SK-N-SH (cell line): ENCODE results near the gene PPP2R3B. TPM values are rescaled to one million over a fixed set of nuclear protein-coding genes. Genes with fewer than 3 reads are reported as not detected.

Source experiments
- CTCF ChIA-PET: fragments of 300-600, 350-600 bp; formaldehyde crosslinking; extraction: SDS; loops from one replicate; lab custom pipeline; 2021; lab: Yijun Ruan, JAX
- POLR2A ChIA-PET: fragments of 350-600 bp; sonication (Branson Sonifier 250); formaldehyde crosslinking; extraction: SDS; loops from one replicate; lab custom pipeline; 2020; ENCODE audit warnings: antibody characterized with exemption, inconsistent platforms; lab: Yijun Ruan, JAX
- DNase-seq: peaks from one replicate; pipeline ENCODE4 v3.0.0; 2012
- H2AFZ ChIP-seq: fragments of 200-600 bp; sonication (generic); 2 replicates; pipeline ENCODE4 v1.8.1; 2016; ENCODE audit warnings: antibody characterized with exemption, mild to moderate bottlenecking, low read depth
- H3F3A ChIP-seq: fragments of 200-600 bp; sonication (generic); replicated peaks from 2 replicates; pipeline ENCODE3; 2016; ENCODE audit warnings: antibody characterized with exemption, mild to moderate bottlenecking; ENCODE audit not compliant: insufficient read depth
- H3K27ac ChIP-seq, 2 experiments: fragments of 200-500 bp in 1 of 2; fragments of 200-600 bp in 1 of 2; sonication (Bioruptor generic) in 1 of 2; sonication (generic), shearing (Covaris generic) in 1 of 2; 2 replicates each; pipeline versions ENCODE4 v1.5.1 to v1.6.1; 2014 to 2016; ENCODE audit warnings: low read depth in 2 of 2, inconsistent platforms in 1 of 2, low read length in 1 of 2, mild to moderate bottlenecking in 1 of 2, mixed read lengths in 1 of 2
- H3K27me3 ChIP-seq: fragments of 200-600 bp; sonication (generic), shearing (Covaris generic); 2 replicates; pipeline ENCODE4 v1.6.1; 2016; ENCODE audit warnings: mixed run types; ENCODE audit not compliant: insufficient read depth
- H3K36me3 ChIP-seq, 2 experiments: fragments of 200-500 bp in 1 of 2; fragments of 200-600 bp in 1 of 2; sonication (Bioruptor generic) in 1 of 2; sonication (generic) in 1 of 2; replicated peaks in 1 of 2; 2 replicates each; pipeline versions ENCODE3 to v1.5.1; 2014 to 2016; ENCODE audit warnings: low read length in 1 of 2, mild to moderate bottlenecking in 1 of 2; ENCODE audit not compliant: insufficient read depth in 2 of 2, control insufficient read depth in 1 of 2
- H3K4me1 ChIP-seq, 2 experiments: fragments of 200-500 bp in 1 of 2; fragments of 200-600 bp in 1 of 2; sonication (Bioruptor generic) in 1 of 2; sonication (generic), shearing (Covaris generic) in 1 of 2; 2 replicates each; pipeline versions ENCODE4 v1.5.1 to v1.6.1; 2014 to 2016; ENCODE audit warnings: low read depth in 1 of 2, low read length in 1 of 2, mixed run types in 1 of 2; ENCODE audit not compliant: insufficient read depth in 2 of 2, control insufficient read depth in 1 of 2
- H3K4me2 ChIP-seq: fragments of 200-600 bp; sonication (generic), shearing (Covaris generic); 2 replicates; pipeline ENCODE4 v1.6.1; 2017; ENCODE audit warnings: mixed run types
- H3K4me3 ChIP-seq, 2 experiments: fragments of 200-500 bp in 1 of 2; fragments of 200-600 bp in 1 of 2; sonication (Bioruptor generic) in 1 of 2; sonication (generic), shearing (Covaris generic) in 1 of 2; 2 replicates each; pipeline versions ENCODE4 v1.5.1 to v1.8.1; 2014 to 2016; ENCODE audit warnings: low read depth in 2 of 2, inconsistent platforms in 1 of 2, low read length in 1 of 2, mild to moderate bottlenecking in 1 of 2, mixed read lengths in 1 of 2, moderate library complexity in 1 of 2
- H3K79me2 ChIP-seq: fragments of 200-600 bp; sonication (generic); 2 replicates; pipeline ENCODE4 v1.8.1; 2017; ENCODE audit warnings: mild to moderate bottlenecking; ENCODE audit not compliant: insufficient read depth
- H3K9ac ChIP-seq: fragments of 200-600 bp; sonication (generic); 2 replicates; pipeline ENCODE4 v1.6.1; 2017; ENCODE audit warnings: mixed run types
- H3K9me2 ChIP-seq: fragments of 200-600 bp; sonication (generic); 2 replicates; pipeline ENCODE4 v1.6.1; 2017; ENCODE audit warnings: mixed run types
- H3K9me3 ChIP-seq: fragments of 200-600 bp; sonication (generic); 2 replicates; pipeline ENCODE4 v1.6.1; 2017; ENCODE audit warnings: mixed run types, mild to moderate bottlenecking, moderate library complexity
- H4K20me1 ChIP-seq: fragments of 200-600 bp; sonication (generic); 2 replicates; pipeline ENCODE4 v1.6.1; 2017; ENCODE audit warnings: mild to moderate bottlenecking, mixed run types; ENCODE audit not compliant: insufficient read depth
- EZH2phosphoT487 ChIP-seq: fragments of 200-600 bp; sonication (generic); IDR thresholded peaks from 2 replicates; pipeline ENCODE4 v1.6.1; 2017; ENCODE audit warnings: low read depth, mixed run types, mild to moderate bottlenecking, antibody characterized with exemption, moderate library complexity, borderline replicate concordance
- FOSL2 ChIP-seq: IDR thresholded peaks from 2 replicates; pipeline ENCODE4 v1.4.0; 2012; ENCODE audit warnings: low read depth, mild to moderate bottlenecking, moderate library complexity, borderline replicate concordance
- FOXJ3 ChIP-seq: sonication (generic); formaldehyde crosslinking; IDR thresholded peaks from 2 replicates; pipeline ENCODE4 v1.5.1; 2020; ENCODE audit warnings: mild to moderate bottlenecking, missing genetic modification reagents
- FOXM1 ChIP-seq: IDR thresholded peaks from 2 replicates; pipeline ENCODE4 v1.4.0; 2012; ENCODE audit warnings: low read depth, mild to moderate bottlenecking
- GABPA ChIP-seq: IDR thresholded peaks from 2 replicates; pipeline ENCODE4 v1.4.0; 2012; ENCODE audit warnings: low read depth, mild to moderate bottlenecking
- GATA2 ChIP-seq: sonication (generic); formaldehyde crosslinking; IDR thresholded peaks from 2 replicates; pipeline ENCODE4 v1.5.0; 2020; ENCODE audit warnings: mild to moderate bottlenecking, missing genetic modification reagents
- MAX ChIP-seq: IDR thresholded peaks from 2 replicates; pipeline ENCODE4 v1.4.0; 2012; ENCODE audit warnings: low read depth
- MEF2A ChIP-seq: IDR thresholded peaks from 2 replicates; pipeline ENCODE4 v1.4.0; 2012; ENCODE audit warnings: low read depth, borderline replicate concordance
- MXI1 ChIP-seq: IDR thresholded peaks from 2 replicates; pipeline ENCODE4 v1.6.1; 2012; ENCODE audit warnings: mild to moderate bottlenecking, low read depth, low read length, improper control_type of control experiment
- REST ChIP-seq: IDR thresholded peaks from 2 replicates; pipeline ENCODE4 v1.6.1; 2012; ENCODE audit warnings: mild to moderate bottlenecking, low read depth, low read length, moderate library complexity
- RFX5 ChIP-seq: IDR thresholded peaks from 2 replicates; pipeline ENCODE4 v1.6.1; 2012; ENCODE audit warnings: mild to moderate bottlenecking, improper control_type of control experiment, low read length
- RXRA ChIP-seq: IDR thresholded peaks from 2 replicates; pipeline ENCODE4 v1.4.0; 2012; ENCODE audit warnings: low read depth, mild to moderate bottlenecking, borderline replicate concordance
- SIN3A ChIP-seq: IDR thresholded peaks from 2 replicates; pipeline ENCODE4 v1.6.1; 2012; ENCODE audit warnings: low read depth, mild to moderate bottlenecking, low read length, moderate library complexity, borderline replicate concordance
- SMC3 ChIP-seq: IDR thresholded peaks from 2 replicates; pipeline ENCODE4 v1.6.1; 2012; ENCODE audit warnings: low read depth, low read length, improper control_type of control experiment
- TAF1 ChIP-seq: IDR thresholded peaks from 2 replicates; pipeline ENCODE4 v1.6.1; 2012; ENCODE audit warnings: low read depth, mild to moderate bottlenecking, low read length, moderate library complexity, borderline replicate concordance
- TCF12 ChIP-seq: IDR thresholded peaks from 2 replicates; pipeline ENCODE4 v1.4.0; 2012
- TEAD4 ChIP-seq: IDR thresholded peaks from 2 replicates; pipeline ENCODE4 v1.4.0; 2012; ENCODE audit warnings: mild to moderate bottlenecking, borderline replicate concordance; ENCODE audit not compliant: insufficient read depth
- YY1 ChIP-seq: IDR thresholded peaks from 2 replicates; pipeline ENCODE4 v1.4.0; 2012; ENCODE audit warnings: low read depth, mild to moderate bottlenecking
- WGBS: methylation state at CpG from one replicate; pipeline ENCODE4 v1.1.6; 2017; ENCODE audit warnings: low lambda C conversion rate; 5-methylcytosine and 5-hydroxymethylcytosine counted together
- polyA plus RNA-seq, 3 experiments: library from polyadenylated mRNA; depleted of rRNA; stranded (reverse); fragments of >200 nt; gene quantifications; 2 replicates each; pipeline ENCODE4 v1.2.3, GENCODE V29; 2012
- TF ChIP-seq, protein P1 (sequence below): IDR thresholded peaks from 2 replicates; pipeline ENCODE4; 2012
- TF ChIP-seq, protein P2 (sequence below): fragments of 200-600 bp; sonication (generic); IDR thresholded peaks from 2 replicates; pipeline ENCODE4 v1.6.1; 2017; ENCODE audit warnings: antibody characterized with exemption, mild to moderate bottlenecking, moderate library complexity

PPP2R3B gene
- polyA plus RNA-seq, 1 of the 3 experiments (the other 2 are of a cell fraction): 19.4 TPM

DNA sequence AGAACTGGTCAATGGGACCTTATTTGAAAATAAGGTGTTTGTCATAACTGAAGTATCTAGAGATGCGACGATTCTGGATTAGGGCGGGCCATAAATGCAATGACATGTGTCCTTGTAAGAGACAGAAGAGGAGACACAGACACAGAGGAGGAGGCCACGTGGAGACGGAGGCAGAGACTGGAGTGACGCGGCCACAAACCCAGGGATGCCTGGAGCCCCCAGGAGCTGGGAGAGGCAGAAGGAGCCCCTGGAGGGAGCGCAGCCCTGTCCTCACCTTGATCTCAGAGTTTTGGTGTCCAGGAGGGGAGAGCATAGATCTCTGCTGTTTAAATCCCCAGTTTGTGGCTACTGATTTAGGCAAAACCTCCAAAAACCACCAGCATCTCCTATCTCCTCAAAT is 73.2 kb downstream of the PPP2R3B start:
- H3K9me2 ChIP-seq: no peaks in the 10 kb centered on the region
- peaks cover 10% of the 10 kb centered on the region; the same call in 1 of the 2 replicates for H3K79me2 ChIP-seq
- 93% methylated on average over 8 of the region's 8 CpGs for WGBS
- H3K27ac ChIP-seq: no peak overlapping the region
- DNase-seq: no peak
- ChIA-PET POLR2A (no interaction called here), CTCF (no interaction called here)
- no peak overlapping the region for H2AFZ ChIP-seq
- H3F3A ChIP-seq: no peaks in the 10 kb centered on the region
- H3K4me1 ChIP-seq: peaks cover 5 to 6% of the 10 kb centered on the region in 2 experiments; a peak in 2 of 4 replicates
- H3K27me3 ChIP-seq: no peaks in the 10 kb centered on the region
- H3K9ac ChIP-seq: no peak overlapping the region
- H3K36me3 ChIP-seq: peaks cover 0 to 45% of the 10 kb centered on the region in 2 experiments
- 0 out of 2 replicates have a peak, but pooled peaks cover 8% of the 10 kb centered on the region for H4K20me1 ChIP-seq
- no peaks in the 10 kb centered on the region for H3K9me3 ChIP-seq
- H3K4me3 ChIP-seq: no peak overlapping the region
- no peak for TF ChIP-seq TEAD4
- TF ChIP-seq, protein P1, sequence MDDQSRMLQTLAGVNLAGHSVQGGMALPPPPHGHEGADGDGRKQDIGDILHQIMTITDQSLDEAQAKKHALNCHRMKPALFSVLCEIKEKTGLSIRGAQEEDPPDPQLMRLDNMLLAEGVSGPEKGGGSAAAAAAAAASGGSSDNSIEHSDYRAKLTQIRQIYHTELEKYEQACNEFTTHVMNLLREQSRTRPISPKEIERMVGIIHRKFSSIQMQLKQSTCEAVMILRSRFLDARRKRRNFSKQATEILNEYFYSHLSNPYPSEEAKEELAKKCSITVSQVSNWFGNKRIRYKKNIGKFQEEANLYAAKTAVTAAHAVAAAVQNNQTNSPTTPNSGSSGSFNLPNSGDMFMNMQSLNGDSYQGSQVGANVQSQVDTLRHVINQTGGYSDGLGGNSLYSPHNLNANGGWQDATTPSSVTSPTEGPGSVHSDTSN: no peak
- no peak for TF ChIP-seq MAX
- no peak for TF ChIP-seq TAF1
- TF ChIP-seq, protein P2, sequence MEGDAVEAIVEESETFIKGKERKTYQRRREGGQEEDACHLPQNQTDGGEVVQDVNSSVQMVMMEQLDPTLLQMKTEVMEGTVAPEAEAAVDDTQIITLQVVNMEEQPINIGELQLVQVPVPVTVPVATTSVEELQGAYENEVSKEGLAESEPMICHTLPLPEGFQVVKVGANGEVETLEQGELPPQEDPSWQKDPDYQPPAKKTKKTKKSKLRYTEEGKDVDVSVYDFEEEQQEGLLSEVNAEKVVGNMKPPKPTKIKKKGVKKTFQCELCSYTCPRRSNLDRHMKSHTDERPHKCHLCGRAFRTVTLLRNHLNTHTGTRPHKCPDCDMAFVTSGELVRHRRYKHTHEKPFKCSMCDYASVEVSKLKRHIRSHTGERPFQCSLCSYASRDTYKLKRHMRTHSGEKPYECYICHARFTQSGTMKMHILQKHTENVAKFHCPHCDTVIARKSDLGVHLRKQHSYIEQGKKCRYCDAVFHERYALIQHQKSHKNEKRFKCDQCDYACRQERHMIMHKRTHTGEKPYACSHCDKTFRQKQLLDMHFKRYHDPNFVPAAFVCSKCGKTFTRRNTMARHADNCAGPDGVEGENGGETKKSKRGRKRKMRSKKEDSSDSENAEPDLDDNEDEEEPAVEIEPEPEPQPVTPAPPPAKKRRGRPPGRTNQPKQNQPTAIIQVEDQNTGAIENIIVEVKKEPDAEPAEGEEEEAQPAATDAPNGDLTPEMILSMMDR: no peak
- no peak for TF ChIP-seq TCF12
- no peak for TF ChIP-seq GABPA
- TF ChIP-seq REST: no peak
- TF ChIP-seq MXI1: no peak
- TF ChIP-seq RXRA: no peak
- no peak for TF ChIP-seq FOSL2
- no peak for TF ChIP-seq MEF2A
- no peak for TF ChIP-seq RFX5
- TF ChIP-seq GATA2 (CRISPR knock-in tag): no peak
- TF ChIP-seq FOXM1: no peak
- no peak for TF ChIP-seq FOXJ3 (CRISPR knock-in tag)
- no peak for TF ChIP-seq SIN3A
- TF ChIP-seq SMC3: no peak
- TF ChIP-seq EZH2phosphoT487: no peak
- TF ChIP-seq YY1: no peak
- TF ChIP-seq, all 33 proteins: peak for 0
- no peak overlapping the region for H3K4me2 ChIP-seq
